Adrenal gland (tissue), 12 donors: ENCODE measurements around the gene UBL7. TPM values are rescaled to one million over a fixed set of nuclear protein-coding genes. Genes with fewer than 3 reads are reported as not detected.

Experiments
- DNase-seq, 7 donors: peaks; one replicate each; pipeline ENCODE4 v3.0.0-alpha.2; 2019 to 2020
- H3K27ac ChIP-seq, 5 donors: fragments of 200-600 bp; sonication (generic) in 4 of 5; 1 replicate in 3 of 5; 2 replicates in 2 of 5; pipeline versions ENCODE4 v1.5.1 to v1.8.0; 2016 to 2020; ENCODE audit warnings: mild to moderate bottlenecking in 1 of 5
- H3K27me3 ChIP-seq: fragments of 200-600 bp; 2 replicates; pipeline ENCODE4 v1.8.0; 2021
- H3K36me3 ChIP-seq, 2 donors: fragments of 200-600 bp; replicated peaks in 1 of 2; 1 replicate in 1 of 2; 2 replicates in 1 of 2; pipeline versions ENCODE4 v1.5.1 to v1.8.0; 2018 to 2022
- H3K4me1 ChIP-seq, 2 donors: fragments of 200-600 bp; replicated peaks in 1 of 2; 1 replicate in 1 of 2; 2 replicates in 1 of 2; pipeline versions ENCODE4 v1.5.1 to v1.8.0; 2018 to 2021
- H3K4me3 ChIP-seq, 4 donors: fragments of 200-600 bp; sonication (generic) in 3 of 4; one replicate each; pipeline ENCODE4 v1.5.1; 2016 to 2018
- H3K9me3 ChIP-seq, 3 donors: fragments of 200-600 bp; sonication (generic) in 1 of 3; replicated peaks in 1 of 3; 1 replicate in 2 of 3; 2 replicates in 1 of 3; pipeline versions ENCODE4 v1.5.1 to v1.8.0; 2016 to 2021
- POLR2A ChIP-seq, 2 donors: fragments of 450-650 bp; IDR thresholded peaks; one replicate each; pipeline ENCODE4 v1.6.1; 2017; ENCODE audit warnings: antibody characterized with exemption in 2 of 2, mild to moderate bottlenecking in 2 of 2, moderate library complexity in 1 of 2
- WGBS, 4 donors: extraction: QIAGEN DNeasy Blood & Tissue Kit in 2 of 4; methylation state at CpG; one replicate each; pipeline versions ENCODE4 v1.1.5 to v1.1.7; 2013 to 2017; 5-methylcytosine and 5-hydroxymethylcytosine counted together
- intact Hi-C, 2 donors: fragments of 100-400 bp; cut with DNase I; formaldehyde crosslinking; loops; one replicate each; pipeline versions ENCODE4 v1.14.1 to v1.15.0; 2022 to 2023
- polyA plus RNA-seq, 3 donors: library from polyadenylated mRNA; stranded (reverse); fragments of 200-250 nt in 2 of 3; fragments of 350-450 nt in 1 of 3; fragmentation: Illumina TruSeq in 1 of 3; extraction: RNeasy Lipid Tissue Mini Kit (QIAGEN cat#74804) in 1 of 3; gene quantifications; one replicate each; pipeline ENCODE4 v1.2.3, GENCODE V29; 2013 to 2014
- total RNA-seq, 9 donors: library from RNA; depleted of rRNA in 4 of 9; stranded (reverse); fragments of >200 nt in 4 of 9; fragments of 120-200 nt in 1 of 9; fragmentation: NEBNext Ultra II Directional in 1 of 9; extraction: Animal tissue kit (Norgen Biotek cat#: 25700) in 1 of 9; gene quantifications; one replicate each; pipeline versions ENCODE4 v1.1.0 to v1.2.4, GENCODE V29; 2013 to 2023
- TF ChIP-seq, protein P1 (sequence below), 6 experiments: fragments of 450-650 bp in 4 of 6; fragments of 200-600 bp in 2 of 6; sonication (generic) in 1 of 6; IDR thresholded peaks; 1 replicate in 5 of 6; 2 replicates in 1 of 6; pipeline versions ENCODE4 v1.5.1 to v1.8.0; 2016 to 2021; ENCODE audit warnings: antibody characterized with exemption in 6 of 6, mild to moderate bottlenecking in 2 of 6, moderate library complexity in 1 of 6
- donor health status: healthy with polysubstance abuse.
- donor health status: Bipolar disorder and iron deficiency.
- donor health status: DM: yes; HTN: yes; CAD: no.
- donor health status: DM: no; HTN: no; CAD: no.
- donor health status: DM: no; HTN: no; CAD: no.
- donor health status: DM: yes; HTN: yes; CAD: no.

The UBL7 gene
- total and polyA plus RNA-seq, 12 donors, result 16.0 to 85.0 (median 50.2) TPM

DNA sequence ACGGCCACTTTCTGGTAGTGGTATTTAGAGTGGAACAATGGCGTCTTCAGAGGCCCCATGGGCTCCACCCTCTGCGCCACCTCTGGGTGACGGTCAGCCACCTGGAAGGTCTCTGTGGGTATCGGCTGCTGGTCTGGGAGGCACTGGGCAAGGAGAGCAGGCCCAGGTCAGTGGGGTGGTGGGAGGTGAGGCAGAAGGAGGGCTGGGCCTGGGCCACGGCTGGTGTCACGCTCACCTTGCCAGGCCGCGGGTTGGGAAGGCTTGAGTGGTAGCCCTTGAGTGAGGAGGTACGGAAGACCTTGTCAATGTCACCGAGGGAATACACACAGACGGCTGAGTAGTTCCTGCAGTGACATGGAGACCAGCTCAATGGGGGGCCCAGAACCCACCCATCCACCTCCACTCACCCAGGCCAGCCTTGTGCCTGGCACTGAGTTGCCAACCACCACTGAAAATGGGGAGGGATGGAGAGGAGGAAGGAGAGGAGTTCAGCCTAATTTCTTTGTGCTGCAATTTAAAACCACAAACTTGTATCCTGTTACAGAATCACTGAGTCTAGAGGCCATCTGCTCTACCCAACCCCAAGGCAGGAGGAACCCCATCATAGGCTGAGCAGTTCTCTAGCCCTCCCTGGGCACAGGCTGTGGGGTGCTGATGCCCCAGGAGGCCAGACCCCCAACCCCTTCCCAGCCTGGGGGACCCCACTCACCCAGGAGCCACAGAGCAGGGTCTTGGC is 46.2 kb downstream of the UBL7 start:
- Histone ChIP-seq H3K4me3 (no peak overlapping the region), H3K36me3 (no peaks in the 10 kb centered on the region), H3K27ac (no peak overlapping the region), H3K27me3 (no peaks in the 10 kb centered on the region), H3K4me1 (peaks cover 12 to 16% of the 10 kb centered on the region in 2 donors), H3K9me3 (no peaks in the 10 kb centered on the region)
- no peak for DNase-seq
- WGBS, 4 donors, result 95 to 97% (median 96%) methylated on average over 12 of the region's 12 CpGs
- TF ChIP-seq, protein P1, sequence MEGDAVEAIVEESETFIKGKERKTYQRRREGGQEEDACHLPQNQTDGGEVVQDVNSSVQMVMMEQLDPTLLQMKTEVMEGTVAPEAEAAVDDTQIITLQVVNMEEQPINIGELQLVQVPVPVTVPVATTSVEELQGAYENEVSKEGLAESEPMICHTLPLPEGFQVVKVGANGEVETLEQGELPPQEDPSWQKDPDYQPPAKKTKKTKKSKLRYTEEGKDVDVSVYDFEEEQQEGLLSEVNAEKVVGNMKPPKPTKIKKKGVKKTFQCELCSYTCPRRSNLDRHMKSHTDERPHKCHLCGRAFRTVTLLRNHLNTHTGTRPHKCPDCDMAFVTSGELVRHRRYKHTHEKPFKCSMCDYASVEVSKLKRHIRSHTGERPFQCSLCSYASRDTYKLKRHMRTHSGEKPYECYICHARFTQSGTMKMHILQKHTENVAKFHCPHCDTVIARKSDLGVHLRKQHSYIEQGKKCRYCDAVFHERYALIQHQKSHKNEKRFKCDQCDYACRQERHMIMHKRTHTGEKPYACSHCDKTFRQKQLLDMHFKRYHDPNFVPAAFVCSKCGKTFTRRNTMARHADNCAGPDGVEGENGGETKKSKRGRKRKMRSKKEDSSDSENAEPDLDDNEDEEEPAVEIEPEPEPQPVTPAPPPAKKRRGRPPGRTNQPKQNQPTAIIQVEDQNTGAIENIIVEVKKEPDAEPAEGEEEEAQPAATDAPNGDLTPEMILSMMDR (IDR thresholded peaks at IDR 0.05), result no peak
- no peak for TF ChIP-seq POLR2A (IDR thresholded peaks at IDR 0.05)
- intact Hi-C loops, result no loop called here

DNA sequence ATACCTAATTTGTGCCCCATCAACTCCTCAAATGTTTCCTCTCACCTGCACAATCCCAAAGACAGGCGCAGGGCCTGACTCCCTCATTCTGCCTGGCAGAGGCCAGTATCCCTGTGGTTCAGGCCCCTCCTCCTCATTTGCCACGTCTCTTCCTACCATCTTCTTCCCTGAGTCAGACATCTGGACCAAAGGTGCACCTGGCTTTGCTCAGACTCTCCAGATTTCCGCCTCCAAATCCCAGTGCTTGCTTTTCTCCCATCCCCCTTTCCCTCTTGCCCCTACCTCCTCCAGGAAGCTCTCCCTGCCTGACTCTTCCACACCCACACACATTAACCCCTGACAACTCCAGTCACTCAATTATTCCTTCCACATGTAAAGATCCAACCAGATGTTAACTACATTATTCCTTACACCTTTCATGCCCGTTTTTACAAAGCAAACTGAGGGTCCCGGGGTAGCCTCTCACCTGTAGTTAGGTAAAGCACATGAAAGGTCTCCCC is 46.8 kb downstream of the UBL7 start:
- Histone ChIP-seq H3K27ac (no peak overlapping the region), H3K36me3 (no peaks in the 10 kb centered on the region), H3K4me1 (peaks cover 12 to 13% of the 10 kb centered on the region in 2 donors), H3K9me3 (no peaks in the 10 kb centered on the region), H3K27me3 (no peaks in the 10 kb centered on the region), H3K4me3 (no peak overlapping the region)
- TF ChIP-seq, protein P1 (IDR thresholded peaks at IDR 0.05), result no peak
- no peak for TF ChIP-seq POLR2A (IDR thresholded peaks at IDR 0.05)
- intact Hi-C loops, result no loop called here
- no peak for DNase-seq
- 82 to 94% (median 92%) methylated on average over 5 of the region's 5 CpGs for WGBS, 4 donors

- no peak for TF ChIP-seq POLR2A (IDR thresholded peaks at IDR 0.05)
- Histone ChIP-seq H3K9me3 (no peaks in the 10 kb centered on the region), H3K4me1 (peaks cover 12 to 13% of the 10 kb centered on the region in 2 donors), H3K36me3 (no peaks in the 10 kb centered on the region), H3K27ac (peak overlapping the region in 1 of 5 donors; percentile 1), H3K4me3 (no peak overlapping the region), H3K27me3 (no peaks in the 10 kb centered on the region)
- intact Hi-C loops, result no loop called here
- WGBS, 4 donors, result 85 to 98% (median 91%) methylated on average over 7 to 9 of the region's 9 CpGs
- no peak for DNase-seq
Measured at GRCh38 chr15:74413350-74414080, 47.4 kb downstream of the UBL7 start.

DNA sequence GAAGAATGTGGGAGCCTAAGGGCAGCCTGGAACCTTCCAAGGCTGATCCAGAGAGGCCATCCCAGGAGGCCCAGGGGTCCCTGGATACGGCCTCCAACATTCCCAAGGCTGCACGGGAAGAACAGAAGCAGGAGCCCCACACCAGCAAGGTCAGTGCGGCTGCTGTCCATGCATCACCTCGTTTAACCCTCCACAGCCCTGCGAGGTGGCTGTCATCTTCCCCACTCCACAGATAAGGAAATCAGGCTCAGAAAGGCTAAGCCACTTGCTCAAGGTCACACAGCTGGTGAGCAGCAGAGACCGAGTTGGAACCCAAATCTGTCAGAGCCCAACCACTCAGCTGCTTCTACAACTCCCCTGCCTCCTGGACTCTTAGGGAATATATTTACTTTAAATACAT is 48.8 kb downstream of the UBL7 start:
- peak in 6 of 7 donors; percentile 49 to 75 (median 68) for DNase-seq
- H3K27me3 ChIP-seq, result no peaks in the 10 kb centered on the region
- H3K27ac ChIP-seq, result peak overlapping the region in 4 of 5 donors; percentile 6 to 72 (median 41)
- H3K36me3 ChIP-seq, result no peaks in the 10 kb centered on the region
- H3K4me3 ChIP-seq, result no peak overlapping the region
- intact Hi-C loops, result no loop called here
- H3K4me1 ChIP-seq, result peaks cover 12 to 13% of the 10 kb centered on the region in 2 donors
- no peaks in the 10 kb centered on the region for H3K9me3 ChIP-seq
- WGBS, 4 donors, result 35 to 53% (median 42%) methylated on average over 6 of the region's 6 CpGs
- no peak for TF ChIP-seq POLR2A (IDR thresholded peaks at IDR 0.05)
- TF ChIP-seq, protein P1 (IDR thresholded peaks at IDR 0.05), result no peak
